Prostate gland (tissue), 2 donors: Measurements from ENCODE around the gene ABTB2.

ENCODE experiments used
- POLR2AphosphoS5 ChIP-seq: sonication (generic); formaldehyde crosslinking; IDR thresholded peaks from one replicate; pipeline ENCODE4 v1.6.1; 2017; ENCODE audit warnings: antibody characterized with exemption
- TF ChIP-seq, protein P1 (sequence below), 4 experiments: fragments of 200-600 bp in 2 of 4; fragments of 450-650 bp in 2 of 4; sonication (generic) in 2 of 4; IDR thresholded peaks; 1 replicate in 3 of 4; 2 replicates in 1 of 4; pipeline ENCODE4 v1.5.1; 2016 to 2019; ENCODE audit warnings: antibody characterized with exemption in 4 of 4, mild to moderate bottlenecking in 2 of 4, moderate library complexity in 2 of 4

- TF ChIP-seq, protein P1, sequence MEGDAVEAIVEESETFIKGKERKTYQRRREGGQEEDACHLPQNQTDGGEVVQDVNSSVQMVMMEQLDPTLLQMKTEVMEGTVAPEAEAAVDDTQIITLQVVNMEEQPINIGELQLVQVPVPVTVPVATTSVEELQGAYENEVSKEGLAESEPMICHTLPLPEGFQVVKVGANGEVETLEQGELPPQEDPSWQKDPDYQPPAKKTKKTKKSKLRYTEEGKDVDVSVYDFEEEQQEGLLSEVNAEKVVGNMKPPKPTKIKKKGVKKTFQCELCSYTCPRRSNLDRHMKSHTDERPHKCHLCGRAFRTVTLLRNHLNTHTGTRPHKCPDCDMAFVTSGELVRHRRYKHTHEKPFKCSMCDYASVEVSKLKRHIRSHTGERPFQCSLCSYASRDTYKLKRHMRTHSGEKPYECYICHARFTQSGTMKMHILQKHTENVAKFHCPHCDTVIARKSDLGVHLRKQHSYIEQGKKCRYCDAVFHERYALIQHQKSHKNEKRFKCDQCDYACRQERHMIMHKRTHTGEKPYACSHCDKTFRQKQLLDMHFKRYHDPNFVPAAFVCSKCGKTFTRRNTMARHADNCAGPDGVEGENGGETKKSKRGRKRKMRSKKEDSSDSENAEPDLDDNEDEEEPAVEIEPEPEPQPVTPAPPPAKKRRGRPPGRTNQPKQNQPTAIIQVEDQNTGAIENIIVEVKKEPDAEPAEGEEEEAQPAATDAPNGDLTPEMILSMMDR (IDR thresholded peaks at IDR 0.05): no peak
- TF ChIP-seq POLR2AphosphoS5: no peak
Observed at GRCh38 chr11:34404280-34404679, 46.5 kb upstream of the ABTB2 start.
